Lower leg skin (tissue), 3 donors: Measurements from ENCODE around the gene ARHGAP45.

Experiments used
- CTCF ChIP-seq, 3 donors: fragments of 450-650 bp; IDR thresholded peaks; one replicate each; pipeline ENCODE4 v1.5.1; 2016; ENCODE audit warnings: antibody characterized with exemption in 3 of 3, mild to moderate bottlenecking in 3 of 3, moderate library complexity in 2 of 3
- POLR2A ChIP-seq, 2 donors: fragments of 450-650 bp; IDR thresholded peaks; one replicate each; pipeline ENCODE4 v1.6.1; 2016 to 2017; ENCODE audit warnings: antibody characterized with exemption in 2 of 2, mild to moderate bottlenecking in 1 of 2, moderate library complexity in 1 of 2

- TF ChIP-seq POLR2A (IDR thresholded peaks at IDR 0.05) = no peak
- TF ChIP-seq CTCF (IDR thresholded peaks at IDR 0.05) = no peak
Measured at GRCh38 chr19:1136201-1136600, 69.2 kb downstream of the ARHGAP45 start.
